ENCODE data around the gene ARHGEF7.

The ARHGEF7 gene

DNA sequence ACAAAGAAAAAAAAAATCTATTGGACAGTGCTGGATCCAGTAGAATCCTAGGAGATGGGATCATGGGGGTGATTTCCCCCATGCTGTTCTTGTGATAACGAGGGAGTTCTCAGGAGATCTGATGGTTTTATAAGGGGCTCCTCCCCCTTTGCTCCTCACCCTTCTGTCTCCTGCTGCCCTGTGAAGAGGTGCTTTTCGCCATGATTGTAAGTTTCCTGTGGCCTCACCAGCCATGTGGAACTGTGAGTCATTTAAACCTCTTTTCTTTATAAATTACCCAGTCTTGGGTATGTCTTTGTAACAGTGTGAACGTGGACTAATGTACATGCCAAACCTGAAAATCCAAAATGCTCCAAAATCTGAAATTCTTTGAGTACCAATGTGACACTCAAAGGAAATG lies 45.5 kb downstream of the ARHGEF7 start:
- Histone ChIP-seq H4K20me1 (ENCODE audit: low read depth, low read length) (peaks cover 7% of the 10 kb centered on the region; the same call in 1 of the 2 replicates), H3K9me2 (replicated peaks; ENCODE audit: insufficient read depth, low read length) (no peaks in the 10 kb centered on the region), H3K9ac (ENCODE audit: low read length) (no peak overlapping the region), H3K4me2 (ENCODE audit: low read depth, low read length, poor library complexity, severe bottlenecking) (no peak overlapping the region), H2AFZ (ENCODE audit: low read depth, low read length, severe bottlenecking) (no peak overlapping the region), H3K27me3 (ENCODE audit: low read length) (no peaks in the 10 kb centered on the region), H3K4me3 (ENCODE audit: insufficient read depth, low read length, poor library complexity, severe bottlenecking) (no peak overlapping the region), H3K9me3 (ENCODE audit: insufficient read depth, low read length) (no peaks in the 10 kb centered on the region), H3K79me2 (ENCODE audit: insufficient read depth, low read length) (peaks cover 97% of the 10 kb centered on the region), H3K36me3 (ENCODE audit: low read length) (peaks cover 15% of the 10 kb centered on the region), H3F3A (ENCODE audit: insufficient read depth) (no peaks in the 10 kb centered on the region), H3K27ac (ENCODE audit: low read depth, low read length) (no peak overlapping the region)
- TF ChIP-seq EZH2phosphoT487 (conservative IDR thresholded peaks at IDR 0.05; ENCODE audit: low read length): no peak
- no peak for TF ChIP-seq CTCF (IDR thresholded peaks at IDR 0.05; ENCODE audit: insufficient read depth, low read length, poor library complexity, severe bottlenecking)

GRCh38 chr13:111161601-111162600 lies 46.8 kb downstream of the ARHGEF7 start:
- Histone ChIP-seq H3K4me3 (ENCODE audit: insufficient read depth, low read length, poor library complexity, severe bottlenecking) (no peak overlapping the region), H3K9ac (ENCODE audit: low read length) (no peak overlapping the region), H3K27me3 (ENCODE audit: low read length) (no peaks in the 10 kb centered on the region), H2AFZ (ENCODE audit: low read depth, low read length, severe bottlenecking) (no peak overlapping the region), H3F3A (ENCODE audit: insufficient read depth) (no peaks in the 10 kb centered on the region), H3K79me2 (ENCODE audit: insufficient read depth, low read length) (peaks cover 99% of the 10 kb centered on the region), H3K27ac (ENCODE audit: low read depth, low read length) (peak overlapping the region; percentile 32; the same call in 1 of the 2 replicates), H3K4me2 (ENCODE audit: low read depth, low read length, poor library complexity, severe bottlenecking) (peak overlapping the region; percentile 17), H3K9me2 (replicated peaks; ENCODE audit: insufficient read depth, low read length) (no peaks in the 10 kb centered on the region), H3K36me3 (ENCODE audit: low read length) (peaks cover 15% of the 10 kb centered on the region), H4K20me1 (ENCODE audit: low read depth, low read length) (peaks cover 7% of the 10 kb centered on the region; the same call in 1 of the 2 replicates), H3K9me3 (ENCODE audit: insufficient read depth, low read length) (no peaks in the 10 kb centered on the region)
- TF ChIP-seq CTCF (IDR thresholded peaks at IDR 0.05; ENCODE audit: insufficient read depth, low read length, poor library complexity, severe bottlenecking): no peak
- TF ChIP-seq EZH2phosphoT487 (conservative IDR thresholded peaks at IDR 0.05; ENCODE audit: low read length): no peak

GRCh38 chr13:111165241-111166010 lies 50.3 kb downstream of the ARHGEF7 start:
- peaks cover 7% of the 10 kb centered on the region; the same call in 1 of the 2 replicates for H4K20me1 ChIP-seq (ENCODE audit: low read depth, low read length)

More at GRCh38 chr13:111165241-111166010, 50.3 kb downstream of the ARHGEF7 start:
- Histone ChIP-seq H3K9ac (ENCODE audit: low read length) (no peak overlapping the region), H3K27ac (ENCODE audit: low read depth, low read length) (no peak overlapping the region), H2AFZ (ENCODE audit: low read depth, low read length, severe bottlenecking) (no peak overlapping the region), H3K27me3 (ENCODE audit: low read length) (no peaks in the 10 kb centered on the region), H3K9me3 (ENCODE audit: insufficient read depth, low read length) (no peaks in the 10 kb centered on the region), H3K4me3 (ENCODE audit: insufficient read depth, low read length, poor library complexity, severe bottlenecking) (no peak overlapping the region), H3K36me3 (ENCODE audit: low read length) (peaks cover 4% of the 10 kb centered on the region; the same call in 1 of the 2 replicates), H3K9me2 (replicated peaks; ENCODE audit: insufficient read depth, low read length) (no peaks in the 10 kb centered on the region), H3K79me2 (ENCODE audit: insufficient read depth, low read length) (peaks cover 99% of the 10 kb centered on the region), H3K4me2 (ENCODE audit: low read depth, low read length, poor library complexity, severe bottlenecking) (no peak overlapping the region), H3F3A (ENCODE audit: insufficient read depth) (no peaks in the 10 kb centered on the region)
- no peak for TF ChIP-seq EZH2phosphoT487 (conservative IDR thresholded peaks at IDR 0.05; ENCODE audit: low read length)
- no peak for TF ChIP-seq CTCF (IDR thresholded peaks at IDR 0.05; ENCODE audit: insufficient read depth, low read length, poor library complexity, severe bottlenecking)

Data from SU-DHL-6 (cell line).